ENCODE data around the gene DGKH. TPM values are rescaled to one million over a fixed set of nuclear protein-coding genes. Genes with fewer than 3 reads are reported as not detected.

The DGKH gene
- total RNA-seq, 1 donor, result 16.0 TPM

GRCh38 chr13:42109957-42110356 lies 61.5 kb downstream of the DGKH start:
- no peak for TF ChIP-seq CTCF (IDR thresholded peaks at IDR 0.05; ENCODE audit: insufficient read depth, low read depth, low read length)
- no peak overlapping the region for H3K4me3 ChIP-seq (ENCODE audit: low read depth, low read length)
- DNase-seq (ENCODE audit: low read depth), result no peak

DNA sequence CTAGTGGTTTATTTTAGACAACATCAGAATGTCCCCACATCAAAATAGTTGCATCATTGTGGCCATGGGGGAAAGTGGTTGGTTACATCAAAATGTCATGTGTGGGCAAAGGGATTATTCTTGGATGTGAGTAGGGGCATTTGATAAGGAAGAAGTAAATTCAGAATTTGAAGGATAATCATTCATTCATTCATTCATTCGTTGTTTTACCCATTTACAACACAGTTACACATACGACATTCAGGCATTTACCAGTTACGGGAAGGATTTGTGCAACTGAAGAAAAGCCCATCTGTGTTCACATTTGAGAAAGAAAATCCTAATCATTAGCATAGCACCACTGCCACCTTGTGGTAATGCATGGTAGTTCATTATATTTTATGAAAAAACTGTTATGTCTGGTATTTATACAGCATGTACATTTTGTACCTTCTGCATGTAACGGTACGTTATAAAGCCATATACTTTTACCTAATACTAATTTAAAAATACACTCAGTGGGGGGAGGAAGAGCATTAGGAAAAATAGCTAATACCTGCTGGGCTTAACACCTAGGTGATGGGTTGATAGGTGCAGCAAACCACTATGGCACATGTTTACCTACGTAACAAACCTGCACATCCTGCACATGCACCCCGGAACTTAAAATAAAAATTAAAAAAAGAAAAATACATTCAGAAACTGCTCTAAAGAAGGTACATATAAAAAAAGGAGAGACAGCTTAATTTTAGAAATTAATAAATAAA lies 62.1 kb downstream of the DGKH start:
- peak; percentile 65 for TF ChIP-seq CTCF (IDR thresholded peaks at IDR 0.05; ENCODE audit: insufficient read depth, low read depth, low read length)
- H3K4me3 ChIP-seq (ENCODE audit: low read depth, low read length), result no peak overlapping the region
- DNase-seq (ENCODE audit: low read depth), result peak; percentile 88

GRCh38 chr13:42112864-42113263 lies 64.4 kb downstream of the DGKH start:
- DNase-seq (ENCODE audit: low read depth), result no peak
- TF ChIP-seq CTCF (IDR thresholded peaks at IDR 0.05; ENCODE audit: insufficient read depth, low read depth, low read length), result no peak
- no peak overlapping the region for H3K4me3 ChIP-seq (ENCODE audit: low read depth, low read length)

DNA sequence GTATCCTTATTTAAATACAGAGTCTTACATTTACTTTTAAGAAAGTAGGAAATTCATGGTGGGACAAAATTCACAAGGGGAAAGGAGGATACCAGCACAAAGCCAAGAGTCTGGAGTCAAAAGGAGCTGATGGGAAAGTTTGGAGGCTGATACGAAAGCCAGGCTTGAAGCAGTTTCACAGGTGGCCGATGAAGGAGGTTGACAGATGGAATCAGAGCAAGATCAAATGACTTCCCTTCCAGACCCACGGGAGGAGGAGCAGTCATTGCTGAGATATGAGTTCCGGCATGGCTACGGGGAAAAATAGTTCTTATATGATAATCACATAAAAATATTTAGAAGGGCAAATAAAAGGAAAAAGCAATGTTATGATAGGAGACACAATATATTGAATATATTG lies 65.0 kb downstream of the DGKH start:
- no peak for TF ChIP-seq CTCF (IDR thresholded peaks at IDR 0.05; ENCODE audit: insufficient read depth, low read depth, low read length)
- no peak overlapping the region for H3K4me3 ChIP-seq (ENCODE audit: low read depth, low read length)
- no peak for DNase-seq (ENCODE audit: low read depth)

- H3K4me3 ChIP-seq (ENCODE audit: low read depth, low read length), result no peak overlapping the region
- DNase-seq (ENCODE audit: low read depth), result no peak
- TF ChIP-seq CTCF (IDR thresholded peaks at IDR 0.05; ENCODE audit: insufficient read depth, low read depth, low read length), result no peak
Observed at GRCh38 chr13:42114278-42114677, 65.8 kb downstream of the DGKH start.

- no peak for TF ChIP-seq CTCF (IDR thresholded peaks at IDR 0.05; ENCODE audit: insufficient read depth, low read depth, low read length)
- no peak for DNase-seq (ENCODE audit: low read depth)
- no peak overlapping the region for H3K4me3 ChIP-seq (ENCODE audit: low read depth, low read length)
Observed at GRCh38 chr13:42114912-42115311, 66.5 kb downstream of the DGKH start.

- DNase-seq (ENCODE audit: low read depth), result peak; percentile 41
Observed at GRCh38 chr13:42116225-42116624, 67.8 kb downstream of the DGKH start.

More at GRCh38 chr13:42116225-42116624, 67.8 kb downstream of the DGKH start:
- no peak for TF ChIP-seq CTCF (IDR thresholded peaks at IDR 0.05; ENCODE audit: insufficient read depth, low read depth, low read length)
- no peak overlapping the region for H3K4me3 ChIP-seq (ENCODE audit: low read depth, low read length)
